PC-3 (cell line): Measurements from ENCODE around the gene GMDS. TPM values are rescaled to one million over a fixed set of nuclear protein-coding genes. Genes with fewer than 3 reads are reported as not detected.

Source experiments
- ATAC-seq: fragments of 200-7000 bp; cut with Tn5 transposase; 2 replicates; pipeline ENCODE4 v1.9.1; 2020; ENCODE audit warnings: mild to moderate bottlenecking, moderate library complexity
- BruUV-seq: library from RNA; stranded (reverse); fragments of 400-500 nt; replicated peaks from 2 replicates; lab custom pipeline; 2021; lab: Mats Ljungman, UMichigan
- CTCF ChIA-PET: fragments of 300-600 bp; sonication (Branson Sonifier 250); formaldehyde crosslinking; loops from one replicate; lab custom pipeline; 2022; ENCODE audit warnings: antibody characterized with exemption; lab: Charles Lee
- POLR2A ChIA-PET: fragments of 300-600 bp; sonication (Branson Sonifier 250); formaldehyde crosslinking; loops from one replicate; lab custom pipeline; 2022; ENCODE audit warnings: antibody characterized with exemption; ENCODE audit not compliant: unreplicated experiment; lab: Charles Lee
- DNase-seq: peaks from one replicate; pipeline ENCODE4 v3.0.0-alpha.2; 2015
- H2AFZ ChIP-seq: fragments of 300-600 bp; sonication (generic); 2 replicates; pipeline ENCODE4 v1.6.0; 2016; ENCODE audit warnings: antibody characterized with exemption, low read length
- H3F3A ChIP-seq: fragments of 300-600 bp; sonication (generic); one replicate; pipeline ENCODE4 v1.6.0; 2017; ENCODE audit warnings: antibody characterized with exemption, low read length, control low read depth, mild to moderate bottlenecking; ENCODE audit not compliant: unreplicated experiment
- H3K27ac ChIP-seq: fragments of 300-600 bp; sonication (generic); 2 replicates; pipeline ENCODE4 v1.5.1; 2016; ENCODE audit warnings: mild to moderate bottlenecking, low read length
- H3K27me3 ChIP-seq: fragments of 300-600 bp; sonication (generic); 2 replicates; pipeline ENCODE4 v1.6.1; 2016; ENCODE audit warnings: low read length, mixed read lengths
- H3K36me3 ChIP-seq: fragments of 300-600 bp; sonication (generic); 2 replicates; pipeline ENCODE4 v1.6.1; 2016; ENCODE audit warnings: low read depth, mixed run types, low read length, mixed read lengths
- H3K4me1 ChIP-seq: fragments of 300-600 bp; sonication (generic); 2 replicates; pipeline ENCODE4 v1.5.1; 2016; ENCODE audit warnings: low read length; ENCODE audit not compliant: insufficient read depth
- H3K4me2 ChIP-seq: fragments of 300-600 bp; sonication (generic); 2 replicates; pipeline ENCODE4 v1.6.0; 2016; ENCODE audit warnings: low read length
- H3K4me3 ChIP-seq: fragments of 300-600 bp; sonication (generic); 2 replicates; pipeline ENCODE4 v1.5.1; 2016; ENCODE audit warnings: mild to moderate bottlenecking, low read length, mixed read lengths
- H3K79me2 ChIP-seq: fragments of 300-600 bp; sonication (generic); 2 replicates; pipeline ENCODE4 v1.6.1; 2017; ENCODE audit warnings: low read length, mixed read lengths
- H3K9ac ChIP-seq: fragments of 300-600 bp; sonication (generic); 2 replicates; pipeline ENCODE4 v1.6.0; 2016; ENCODE audit warnings: mild to moderate bottlenecking, low read length
- H3K9me2 ChIP-seq: fragments of 300-600 bp; sonication (generic); replicated peaks from 2 replicates; pipeline ENCODE4 v1.6.1; 2016; ENCODE audit warnings: mixed run types, low read length, mixed read lengths
- H3K9me3 ChIP-seq: fragments of 300-600 bp; sonication (generic); 2 replicates; pipeline ENCODE4 v1.6.1; 2016; ENCODE audit warnings: low read length, mixed read lengths
- H4K20me1 ChIP-seq: fragments of 300-600 bp; sonication (generic); 2 replicates; pipeline ENCODE4 v1.6.1; 2016; ENCODE audit warnings: low read length, mixed read lengths
- EZH2 ChIP-seq: fragments of 300-600 bp; sonication (generic); IDR thresholded peaks from one replicate; pipeline ENCODE4 v1.6.1; 2017; ENCODE audit warnings: antibody characterized with exemption, mild to moderate bottlenecking, low read length; ENCODE audit not compliant: unreplicated experiment
- EZH2phosphoT487 ChIP-seq: fragments of 300-600 bp; sonication (generic); IDR thresholded peaks from 2 replicates; pipeline ENCODE4 v1.6.1; 2018; ENCODE audit warnings: mild to moderate bottlenecking, antibody characterized with exemption, low read length, borderline replicate concordance
- intact Hi-C: fragments of 100-400 bp; cut with micrococcal nuclease; formaldehyde crosslinking; loops from 2 replicates; pipeline ENCODE4 v1.9.0; 2023
- total RNA-seq: library from RNA; depleted of rRNA; stranded (reverse); fragments of >200 nt; gene quantifications from 2 replicates; pipeline ENCODE4 v1.2.3, GENCODE V29; 2014
- TF ChIP-seq, protein P1 (sequence below): fragments of 300-600 bp; sonication (generic); conservative IDR thresholded peaks from 2 replicates; pipeline ENCODE4 v1.5.1; 2017; ENCODE audit warnings: antibody characterized with exemption, low read depth, mild to moderate bottlenecking, low read length

Gene GMDS
- total RNA-seq, 1 experiment from 2014 or later, result 18.3 TPM

DNA sequence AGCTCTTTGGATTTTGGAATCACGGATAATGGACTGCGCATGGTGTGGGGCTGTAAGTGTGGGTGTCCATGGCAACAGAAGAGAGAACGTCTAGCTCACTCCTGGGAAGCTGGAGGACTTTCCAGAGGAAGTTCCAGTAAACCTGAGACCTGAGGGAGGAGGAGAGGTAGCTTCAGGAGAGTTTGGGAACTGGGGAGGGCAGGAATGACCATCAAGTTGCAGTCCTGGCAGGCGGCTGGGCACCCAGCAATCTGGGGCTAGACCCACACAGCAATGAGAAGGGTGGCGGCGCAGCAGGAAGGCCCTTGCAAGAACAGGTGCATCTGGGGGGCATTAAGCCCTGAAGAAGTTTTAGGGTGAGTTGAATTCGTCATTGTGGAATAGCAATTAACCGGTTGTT lies 539.8 kb downstream of the GMDS start:
- no peaks in the 10 kb centered on the region for H3K9me3 ChIP-seq
- TF ChIP-seq EZH2 (no peak), EZH2phosphoT487 (no peak)
- TF ChIP-seq, protein P1, sequence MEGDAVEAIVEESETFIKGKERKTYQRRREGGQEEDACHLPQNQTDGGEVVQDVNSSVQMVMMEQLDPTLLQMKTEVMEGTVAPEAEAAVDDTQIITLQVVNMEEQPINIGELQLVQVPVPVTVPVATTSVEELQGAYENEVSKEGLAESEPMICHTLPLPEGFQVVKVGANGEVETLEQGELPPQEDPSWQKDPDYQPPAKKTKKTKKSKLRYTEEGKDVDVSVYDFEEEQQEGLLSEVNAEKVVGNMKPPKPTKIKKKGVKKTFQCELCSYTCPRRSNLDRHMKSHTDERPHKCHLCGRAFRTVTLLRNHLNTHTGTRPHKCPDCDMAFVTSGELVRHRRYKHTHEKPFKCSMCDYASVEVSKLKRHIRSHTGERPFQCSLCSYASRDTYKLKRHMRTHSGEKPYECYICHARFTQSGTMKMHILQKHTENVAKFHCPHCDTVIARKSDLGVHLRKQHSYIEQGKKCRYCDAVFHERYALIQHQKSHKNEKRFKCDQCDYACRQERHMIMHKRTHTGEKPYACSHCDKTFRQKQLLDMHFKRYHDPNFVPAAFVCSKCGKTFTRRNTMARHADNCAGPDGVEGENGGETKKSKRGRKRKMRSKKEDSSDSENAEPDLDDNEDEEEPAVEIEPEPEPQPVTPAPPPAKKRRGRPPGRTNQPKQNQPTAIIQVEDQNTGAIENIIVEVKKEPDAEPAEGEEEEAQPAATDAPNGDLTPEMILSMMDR, result no peak
- H3K4me1 ChIP-seq, result no peaks in the 10 kb centered on the region
- H3K27ac ChIP-seq, result no peak overlapping the region
- H2AFZ ChIP-seq, result no peak overlapping the region
- no TSS peak for BruUV-seq
- no peaks in the 10 kb centered on the region for H3K36me3 ChIP-seq
- H3K79me2 ChIP-seq, result no peaks in the 10 kb centered on the region
- ChIA-PET CTCF (no interaction called here), POLR2A (no interaction called here)
- H3K27me3 ChIP-seq, result no peaks in the 10 kb centered on the region
- no peaks in the 10 kb centered on the region for H4K20me1 ChIP-seq
- no peaks in the 10 kb centered on the region for H3F3A ChIP-seq
- no peak overlapping the region for H3K9ac ChIP-seq
- ATAC-seq, result no peak
- H3K4me2 ChIP-seq, result no peak overlapping the region
- H3K4me3 ChIP-seq, result no peak overlapping the region
- intact Hi-C loops, result no loop called here
- H3K9me2 ChIP-seq, result no peaks in the 10 kb centered on the region
- no peak for DNase-seq

DNA sequence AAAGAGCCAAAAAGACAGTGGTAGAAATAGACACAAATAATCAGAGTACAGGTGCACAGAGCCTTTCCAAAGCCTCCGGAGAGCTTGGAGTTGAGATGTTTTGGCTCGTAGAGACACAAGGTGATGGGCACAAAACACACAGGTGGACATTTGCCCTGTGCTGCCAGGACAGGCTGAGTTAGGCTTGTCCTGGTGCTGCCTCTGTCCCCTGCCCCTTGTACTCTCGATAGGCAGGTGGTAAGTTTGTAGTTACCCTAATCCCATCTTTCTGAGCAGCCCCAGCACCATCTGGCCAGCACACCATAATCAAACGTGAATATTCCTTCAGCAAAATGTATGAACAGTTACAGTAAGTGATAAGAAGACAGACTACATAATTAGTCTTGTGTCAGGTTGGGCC lies 540.2 kb downstream of the GMDS start:
- Histone ChIP-seq H3K27ac (no peak overlapping the region), H3K36me3 (no peaks in the 10 kb centered on the region), H3K27me3 (no peaks in the 10 kb centered on the region), H3K4me2 (no peak overlapping the region), H2AFZ (no peak overlapping the region), H3K9me2 (no peaks in the 10 kb centered on the region), H3K9me3 (no peaks in the 10 kb centered on the region), H3F3A (no peaks in the 10 kb centered on the region), H3K9ac (no peak overlapping the region), H3K4me3 (no peak overlapping the region), H3K4me1 (no peaks in the 10 kb centered on the region), H4K20me1 (no peaks in the 10 kb centered on the region), H3K79me2 (no peaks in the 10 kb centered on the region)
- DNase-seq (no peak), ATAC-seq (no peak)
- ChIA-PET POLR2A (no interaction called here), CTCF (no interaction called here)
- TF ChIP-seq, protein P1, result no peak
- TF ChIP-seq EZH2 (no peak), EZH2phosphoT487 (no peak)
- no TSS peak for BruUV-seq
- intact Hi-C loops, result no loop called here

DNA sequence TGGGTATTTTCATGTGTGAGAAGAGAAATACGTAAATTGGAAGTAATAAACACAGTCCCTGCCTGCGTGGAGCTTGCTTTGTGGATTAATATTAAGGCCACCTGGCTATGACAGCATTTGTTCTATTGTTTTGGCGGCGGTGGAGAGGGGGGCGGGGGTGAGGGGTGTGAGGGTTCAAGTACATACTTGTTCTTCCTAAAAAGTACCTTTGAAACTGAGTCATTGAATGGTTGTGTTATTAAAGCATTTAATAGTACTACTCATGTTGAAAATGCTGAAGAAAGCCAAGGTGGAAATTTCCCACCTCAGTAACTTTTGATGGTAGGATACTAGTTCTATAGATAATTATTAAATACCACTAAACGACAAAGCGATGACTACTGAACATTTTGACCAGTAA lies 540.7 kb downstream of the GMDS start:
- POLR2A ChIA-PET, result interaction anchor here (0.7 kb wide), 1 partner anchor 96 kb away, joined by 3 read pairs; no protein-coding TSS in a partner anchor
- Histone ChIP-seq H2AFZ (no peak overlapping the region), H3K27me3 (no peaks in the 10 kb centered on the region), H3K36me3 (no peaks in the 10 kb centered on the region), H3K9ac (no peak overlapping the region), H4K20me1 (no peaks in the 10 kb centered on the region), H3K27ac (no peak overlapping the region), H3K4me2 (no peak overlapping the region), H3K9me3 (no peaks in the 10 kb centered on the region), H3K79me2 (no peaks in the 10 kb centered on the region), H3K9me2 (no peaks in the 10 kb centered on the region), H3K4me3 (no peak overlapping the region), H3K4me1 (no peaks in the 10 kb centered on the region), H3F3A (no peaks in the 10 kb centered on the region)
- no peak for ATAC-seq
- no TSS peak for BruUV-seq
- intact Hi-C loops, result no loop called here
- CTCF ChIA-PET, result no interaction called here
- no peak for TF ChIP-seq EZH2phosphoT487
- TF ChIP-seq, protein P1, result no peak
- TF ChIP-seq EZH2, result no peak
- DNase-seq, result no peak
